IMR-90 (cell line): ENCODE measurements around the gene EPHA10. TPM values are rescaled to one million over a fixed set of nuclear protein-coding genes. Genes with fewer than 3 reads are reported as not detected.

Source experiments
- ATAC-seq: fragments of 200-7000 bp; cut with Tn5 transposase; 2 replicates; pipeline ENCODE4 v1.9.1; 2020; ENCODE audit warnings: low read depth, mild to moderate bottlenecking, moderate library complexity
- BruUV-seq: library from RNA; stranded (reverse); fragments of 400-500 nt; replicated peaks from 2 replicates; lab custom pipeline; 2021; lab: Mats Ljungman, UMichigan
- CTCF ChIA-PET: fragments of 300-600 bp; formaldehyde crosslinking; extraction: SDS; loops from one replicate; lab custom pipeline; 2021; ENCODE audit warnings: antibody characterized with exemption; lab: Yijun Ruan, JAX
- POLR2A ChIA-PET: fragments of 300-600 bp; sonication (Branson Sonifier 250); formaldehyde crosslinking; loops from one replicate; lab custom pipeline; 2022; ENCODE audit warnings: antibody characterized with exemption; ENCODE audit not compliant: unreplicated experiment; lab: Charles Lee
- DNase-seq: peaks from one replicate; pipeline ENCODE4 v3.0.0; 2013
- H2AFZ ChIP-seq: replicated peaks from 2 replicates; pipeline ENCODE3; 2013; ENCODE audit warnings: low read length, mild to moderate bottlenecking; ENCODE audit not compliant: poor library complexity
- H2AK5ac ChIP-seq: 2 replicates; pipeline ENCODE4 v1.6.1; 2013; ENCODE audit warnings: low read depth, low read length, inconsistent platforms
- H2AK9ac ChIP-seq: replicated peaks from 2 replicates; pipeline ENCODE3; 2013; ENCODE audit warnings: mild to moderate bottlenecking, low read depth, low read length, moderate library complexity; ENCODE audit not compliant: poor library complexity
- H2BK120ac ChIP-seq: 2 replicates; pipeline ENCODE4 v1.6.1; 2013; ENCODE audit warnings: low read depth, low read length, inconsistent platforms
- H2BK15ac ChIP-seq: 3 replicates; pipeline ENCODE4 v1.6.1; 2013; ENCODE audit warnings: low read depth, low read length, inconsistent platforms
- H2BK20ac ChIP-seq: 2 replicates; pipeline ENCODE4 v1.6.1; 2013; ENCODE audit warnings: low read depth, mild to moderate bottlenecking, inconsistent platforms, low read length, moderate library complexity
- H2BK5ac ChIP-seq: 2 replicates; pipeline ENCODE4 v1.6.1; 2013; ENCODE audit warnings: mild to moderate bottlenecking, low read depth, low read length, inconsistent platforms; ENCODE audit not compliant: poor library complexity, severe bottlenecking
- H3K14ac ChIP-seq: replicated peaks from 2 replicates; pipeline ENCODE4 v1.6.1; 2013; ENCODE audit warnings: low read depth, low read length, inconsistent platforms
- H3K18ac ChIP-seq: 2 replicates; pipeline ENCODE4 v1.6.1; 2013; ENCODE audit warnings: low read depth, low read length, control low read depth
- H3K23ac ChIP-seq: 2 replicates; pipeline ENCODE4 v1.6.1; 2013; ENCODE audit warnings: low read depth, low read length, inconsistent platforms
- H3K27ac ChIP-seq: 2 replicates; pipeline ENCODE4 v1.5.1; 2013; ENCODE audit warnings: mild to moderate bottlenecking, control low read depth, low read length; ENCODE audit not compliant: insufficient read depth
- H3K27me3 ChIP-seq: 2 replicates; pipeline ENCODE4 v1.6.1; 2013; ENCODE audit warnings: low read length; ENCODE audit not compliant: control insufficient read depth, insufficient read depth
- H3K36me3 ChIP-seq: 2 replicates; pipeline ENCODE4 v1.6.1; 2013; ENCODE audit warnings: low read length, mixed read lengths; ENCODE audit not compliant: control insufficient read depth, insufficient read depth
- H3K4ac ChIP-seq: 2 replicates; pipeline ENCODE4 v1.6.1; 2013; ENCODE audit warnings: low read depth, low read length, inconsistent platforms
- H3K4me1 ChIP-seq: 2 replicates; pipeline ENCODE4 v1.6.1; 2013; ENCODE audit warnings: low read length, mixed read lengths; ENCODE audit not compliant: control insufficient read depth, insufficient read depth
- H3K4me2 ChIP-seq: 2 replicates; pipeline ENCODE4 v1.6.1; 2013; ENCODE audit warnings: low read depth, mild to moderate bottlenecking, control low read depth, low read length, moderate library complexity
- H3K4me3 ChIP-seq: 2 replicates; pipeline ENCODE4 v1.5.1; 2013; ENCODE audit warnings: low read depth, mild to moderate bottlenecking, control low read depth, low read length, moderate library complexity; ENCODE audit not compliant: insufficient read depth
- H3K56ac ChIP-seq: 2 replicates; pipeline ENCODE4 v1.6.1; 2013; ENCODE audit warnings: low read length, inconsistent platforms; ENCODE audit not compliant: insufficient read depth; ENCODE audit errors: extremely low read depth
- H3K79me1 ChIP-seq, 2 experiments: 2 replicates each; pipeline ENCODE4 v1.6.1; 2013; ENCODE audit warnings: low read length in 2 of 2, inconsistent platforms in 1 of 2, low read depth in 1 of 2
- H3K9ac ChIP-seq: 2 replicates; pipeline ENCODE4 v1.6.1; 2013; ENCODE audit warnings: low read depth, low read length, control low read depth
- H3K9me1 ChIP-seq: 2 replicates; pipeline ENCODE4 v1.6.1; 2013; ENCODE audit warnings: low read length, inconsistent platforms; ENCODE audit not compliant: insufficient read depth
- H3K9me3 ChIP-seq: 2 replicates; pipeline ENCODE4 v1.6.1; 2013; ENCODE audit warnings: low read length; ENCODE audit not compliant: control insufficient read depth, insufficient read depth
- H4K20me1 ChIP-seq: 2 replicates; pipeline ENCODE4 v1.6.1; 2013; ENCODE audit warnings: low read length, inconsistent platforms; ENCODE audit not compliant: insufficient read depth
- H4K5ac ChIP-seq: 2 replicates; pipeline ENCODE4 v1.6.1; 2013; ENCODE audit warnings: mild to moderate bottlenecking, low read depth, low read length, control low read depth
- H4K8ac ChIP-seq, 2 experiments: 2 replicates each; pipeline ENCODE4 v1.6.1; 2013; ENCODE audit warnings: low read depth in 2 of 2, low read length in 2 of 2, control low read depth in 1 of 2, inconsistent platforms in 1 of 2
- H4K91ac ChIP-seq: 2 replicates; pipeline ENCODE4 v1.6.1; 2013; ENCODE audit warnings: low read depth, low read length, inconsistent platforms; ENCODE audit not compliant: insufficient read depth
- CHD1 ChIP-seq: IDR thresholded peaks from 2 replicates; pipeline ENCODE4 v1.6.1; 2012; ENCODE audit warnings: low read depth, low read length, improper control_type of control experiment
- MAFK ChIP-seq: IDR thresholded peaks from 2 replicates; pipeline ENCODE4 v1.6.1; 2012; ENCODE audit warnings: low read depth, low read length, improper control_type of control experiment
- MAZ ChIP-seq: IDR thresholded peaks from 2 replicates; pipeline ENCODE4 v1.6.1; 2012; ENCODE audit warnings: low read depth, mild to moderate bottlenecking, low read length, improper control_type of control experiment, moderate library complexity, borderline replicate concordance
- MXI1 ChIP-seq: IDR thresholded peaks from 2 replicates; pipeline ENCODE4 v1.6.1; 2012; ENCODE audit warnings: low read depth, mild to moderate bottlenecking, low read length, moderate library complexity, borderline replicate concordance
- NFE2L2 ChIP-seq: fragments of 150-350 bp; IDR thresholded peaks from 2 replicates; pipeline ENCODE4 v1.6.1; 2016; ENCODE audit warnings: low read depth, mild to moderate bottlenecking, low read length
- POLR2A ChIP-seq: IDR thresholded peaks from 2 replicates; pipeline ENCODE4 v1.6.1; 2012; ENCODE audit warnings: mild to moderate bottlenecking, low read depth, low read length
- RCOR1 ChIP-seq: IDR thresholded peaks from 2 replicates; pipeline ENCODE4 v1.6.1; 2012; ENCODE audit warnings: mild to moderate bottlenecking, low read length, improper control_type of control experiment; ENCODE audit not compliant: insufficient replicate concordance
- WGBS, 2 experiments: methylation state at CpG; one replicate each; pipeline versions ENCODE4 v1.1.5 to v1.1.7; 2013; ENCODE audit warnings: missing lambda C conversion rate in 2 of 2; ENCODE audit not compliant: insufficient read length in 1 of 2; ENCODE audit errors: extremely low coverage in 2 of 2; 5-methylcytosine and 5-hydroxymethylcytosine counted together
- dilution Hi-C: fragments of 300-500 bp; cut with HindIII; formaldehyde crosslinking; loops from one replicate; pipeline ENCODE4 v1.14.3; 2018; ENCODE audit warnings: low sequenced_read_pairs; ENCODE audit not compliant: unreplicated experiment
- in situ Hi-C: fragments of 300-500 bp; cut with MboI; formaldehyde crosslinking; loops from 3 replicates; pipeline ENCODE4 v1.14.3; 2019; ENCODE audit warnings: low sequenced_read_pairs, inconsistent platforms, mixed read lengths
- intact Hi-C: fragments of 100-400 bp; cut with micrococcal nuclease; formaldehyde crosslinking; loops from 2 replicates; pipeline ENCODE4 v1.10.0; 2022
- polyA plus RNA-seq, 3 experiments: library from polyadenylated mRNA; depleted of rRNA; stranded (reverse); fragments of >200 nt; gene quantifications; 2 replicates each; pipeline ENCODE4 v1.2.3, GENCODE V29; 2012; ENCODE audit warnings: low replicate concordance in 1 of 3
- total RNA-seq: library from RNA; depleted of rRNA; stranded (reverse); fragments of >200 nt; gene quantifications from 2 replicates; pipeline ENCODE4 v1.2.3, GENCODE V29; 2012

The EPHA10 gene
- total and polyA plus RNA-seq, 2 of the 4 experiments (the other 2 are of a cell fraction): not detected

DNA sequence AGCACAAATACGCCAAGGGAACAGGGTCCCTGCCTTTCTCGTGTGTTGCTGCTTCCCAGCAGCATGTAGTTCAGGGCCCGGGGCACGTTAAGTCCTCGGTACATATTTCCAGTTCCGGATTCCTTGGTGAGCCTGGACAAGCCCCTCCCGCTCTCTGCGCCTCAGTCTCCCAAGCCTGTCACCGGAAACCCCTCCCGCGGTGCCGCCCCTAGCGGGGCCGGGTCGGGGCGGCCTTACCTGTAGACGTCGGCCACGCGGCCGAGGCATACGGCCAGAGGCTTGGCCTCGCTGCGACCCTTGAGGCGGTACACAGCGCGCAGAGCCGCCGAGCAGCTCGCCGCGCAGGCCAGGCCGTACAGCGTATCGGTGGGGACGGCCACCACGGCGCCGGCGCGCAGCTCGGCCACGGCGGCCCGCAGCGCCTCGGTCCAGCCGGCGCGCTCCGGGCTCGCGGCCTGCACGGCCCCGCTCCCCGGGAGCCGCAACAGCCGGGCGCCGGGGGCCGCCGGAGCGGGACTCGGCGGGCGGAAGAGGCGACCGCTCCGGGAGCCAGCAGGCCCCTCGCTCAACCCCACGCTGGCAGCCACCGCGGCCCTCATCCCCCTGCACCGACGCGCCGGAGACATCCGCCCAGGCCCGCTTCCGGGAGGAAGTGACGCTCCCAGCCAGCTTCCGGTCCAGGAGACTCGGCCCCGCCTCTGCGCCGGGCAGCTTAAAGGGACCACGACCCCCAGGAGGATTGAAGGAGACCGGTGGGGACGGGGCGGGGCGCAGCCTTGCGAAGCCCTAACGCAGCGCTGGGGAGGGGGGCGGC is 42.8 kb upstream of the EPHA10 start, which contains the start of the genes C1orf122 and YRDC:
TSS of gene C1orf122 (plus strand) at position 236 of the 814 bp plus-strand sequence. CDS start 615 bp downstream, outside the sequence.
TSS of gene YRDC (minus strand) at position 654 of the 814 bp plus-strand sequence. CDS start at position 626, 28 bp downstream.
- peaks cover 36 to 58% of the 10 kb centered on the region in 2 experiments for H3K79me1 ChIP-seq
- TF ChIP-seq MAFK (no peak), POLR2A (peak; percentile 92), NFE2L2 (no peak), MXI1 (peak; percentile 89; the same call in 1 of the 2 replicates), CHD1 (peak; percentile 48; the same call in 1 of the 2 replicates), MAZ (peak; percentile 88), RCOR1 (no peak)
- H2AK9ac ChIP-seq: peak within 1 kb of the TSS; percentile 88
- H4K20me1 ChIP-seq: peaks cover 24% of the 10 kb centered on the region
- DNase-seq (peak; percentile 92), ATAC-seq (peak; percentile 84)
- H3K36me3 ChIP-seq: peaks cover 30% of the 10 kb centered on the region
- dilution Hi-C loops: no loop called here
- no peak within 1 kb of the TSS for H2BK20ac ChIP-seq
- no peak within 1 kb of the TSS for H2BK15ac ChIP-seq
- H3K9me1 ChIP-seq: peaks cover 5% of the 10 kb centered on the region; the same call in 1 of the 2 replicates
- peak within 1 kb of the TSS; percentile 85 for H3K4ac ChIP-seq
- BruUV-seq: TSS peak; percentile 3
- WGBS, 2 experiments: 0% methylated on average over 30 of the region's 95 CpGs; no CpG with 5 or more reads in 1 of the 2 experiments
- no peaks in the 10 kb centered on the region for H3K9me3 ChIP-seq
- peak within 1 kb of the TSS; percentile 90 for H3K4me2 ChIP-seq
- peak within 1 kb of the TSS; percentile 71 to 88 for H4K8ac ChIP-seq
- H3K9ac ChIP-seq: peak within 1 kb of the TSS; percentile 81
- peak within 1 kb of the TSS; percentile 90 for H3K4me3 ChIP-seq
- peak within 1 kb of the TSS; percentile 44 for H4K91ac ChIP-seq
- H2BK120ac ChIP-seq: no peak within 1 kb of the TSS
- peak within 1 kb of the TSS; percentile 88 for H3K27ac ChIP-seq
- H3K14ac ChIP-seq: peak within 1 kb of the TSS; percentile 78
- peak within 1 kb of the TSS; percentile 61; the same call in 1 of the 2 replicates for H3K56ac ChIP-seq
- peak within 1 kb of the TSS; percentile 14 for H4K5ac ChIP-seq
- H3K18ac ChIP-seq: no peak within 1 kb of the TSS; the same call in 1 of the 2 replicates
- H2AK5ac ChIP-seq: peak within 1 kb of the TSS; percentile 79
- H2BK5ac ChIP-seq: peak within 1 kb of the TSS; percentile 70
- no peaks in the 10 kb centered on the region for H3K27me3 ChIP-seq
- ChIA-PET POLR2A (interaction anchor here (0.6 to 1.1 kb wide), 6 partner anchors 35 to 1754 kb away, joined by 3 to 17 read pairs (median 4); partner anchors contain the start of gene DNALI1), CTCF (interaction anchor here (0.6 to 1.5 kb wide), 5 partner anchors 9 to 205 kb away, joined by 3 to 7 read pairs (median 4); partner anchors contain the start of gene MTF1)
- H2AFZ ChIP-seq: peak within 1 kb of the TSS; percentile 94
- H3K23ac ChIP-seq: peak within 1 kb of the TSS; percentile 72
- in situ Hi-C loops: no loop called here
- H3K4me1 ChIP-seq: peaks cover 6% of the 10 kb centered on the region; the same call in 1 of the 2 replicates
- intact Hi-C loops: loop anchor here (1.0 to 10.0 kb wide), 3 partner anchors 53 to 203 kb away; partner anchors contain the start of gene CDCA8
